Transverse colon (tissue), 4 donors: ENCODE results near the gene FASN. TPM values are rescaled to one million over a fixed set of nuclear protein-coding genes. Genes with fewer than 3 reads are reported as not detected.

Experiments
- DNase-seq: peaks from one replicate; pipeline ENCODE4 v3.0.0-alpha.2; 2019
- H3K27ac ChIP-seq, 4 donors: fragments of 200-600 bp; sonication (generic); 2 replicates each; pipeline ENCODE4 v1.5.1; 2016 to 2018; ENCODE audit warnings: inconsistent platforms in 4 of 4
- H3K27me3 ChIP-seq: fragments of 200-600 bp; sonication (generic); 2 replicates; pipeline ENCODE4 v1.5.1; 2017; ENCODE audit warnings: inconsistent platforms
- H3K36me3 ChIP-seq, 4 donors: fragments of 200-600 bp; sonication (generic); 2 replicates each; pipeline ENCODE4 v1.5.1; 2017 to 2019; ENCODE audit warnings: inconsistent platforms in 4 of 4
- H3K4me1 ChIP-seq, 4 donors: fragments of 200-600 bp; sonication (generic); 2 replicates each; pipeline ENCODE4 v1.5.1; 2017 to 2020; ENCODE audit warnings: inconsistent platforms in 4 of 4
- H3K4me3 ChIP-seq, 4 donors: fragments of 200-600 bp; sonication (generic); 1 replicate in 1 of 4; 2 replicates in 3 of 4; pipeline versions ENCODE4 v1.5.1 to v1.6.1; 2017 to 2019; ENCODE audit warnings: inconsistent platforms in 4 of 4
- H3K9me3 ChIP-seq, 2 donors: fragments of 200-600 bp; sonication (generic); 2 replicates each; pipeline ENCODE4 v1.5.1; 2017 to 2019; ENCODE audit warnings: inconsistent platforms in 2 of 2
- EP300 ChIP-seq: sonication (generic); formaldehyde crosslinking; IDR thresholded peaks from one replicate; pipeline ENCODE4 v1.6.1; 2017; ENCODE audit warnings: antibody characterized with exemption, low read depth
- POLR2A ChIP-seq: fragments of 450-650 bp; IDR thresholded peaks from one replicate; pipeline ENCODE4 v1.6.1; 2016; ENCODE audit warnings: antibody characterized with exemption, mild to moderate bottlenecking, moderate library complexity
- POLR2AphosphoS5 ChIP-seq, 3 donors: sonication (generic); formaldehyde crosslinking; IDR thresholded peaks; one replicate each; pipeline ENCODE4 v1.6.1; 2016; ENCODE audit warnings: antibody characterized with exemption in 3 of 3
- WGBS, 2 donors: methylation state at CpG; one replicate each; pipeline ENCODE4 v1.1.5; 2018; ENCODE audit warnings: low coverage in 1 of 2; 5-methylcytosine and 5-hydroxymethylcytosine counted together
- in situ Hi-C, 4 donors: fragments of 200-750 bp; cut with MboI; loops; one replicate each; pipeline versions ENCODE4 v1.15.0 to v1.15.1; 2017; ENCODE audit warnings: low sequenced_read_pairs in 3 of 4, low pct_ligation_motif_present in 1 of 4, low pct_unique_long_range_greater_than_20kb in 1 of 4
- intact Hi-C: fragments of 100-400 bp; cut with DNase I; formaldehyde crosslinking; loops from one replicate; pipeline ENCODE4 v1.15.1; 2023; ENCODE audit warnings: low total_unique reads
- total RNA-seq, 4 donors: library from RNA; depleted of rRNA; stranded (reverse); fragments of >200 nt; gene quantifications; one replicate each; pipeline ENCODE4 v1.1.0, GENCODE V29; 2016
- TF ChIP-seq, protein P1 (sequence below), 5 experiments: fragments of 200-600 bp in 3 of 5; fragments of 450-650 bp in 2 of 5; sonication (generic) in 3 of 5; IDR thresholded peaks; 1 replicate in 2 of 5; 2 replicates in 3 of 5; pipeline ENCODE4 v1.5.1; 2016 to 2017; ENCODE audit warnings: antibody characterized with exemption in 5 of 5, inconsistent platforms in 3 of 5, mild to moderate bottlenecking in 2 of 5, moderate library complexity in 1 of 5

Gene FASN
- total RNA-seq, 4 donors from 2014 or later, result 25.1 to 185 (median 99.4) TPM

DNA sequence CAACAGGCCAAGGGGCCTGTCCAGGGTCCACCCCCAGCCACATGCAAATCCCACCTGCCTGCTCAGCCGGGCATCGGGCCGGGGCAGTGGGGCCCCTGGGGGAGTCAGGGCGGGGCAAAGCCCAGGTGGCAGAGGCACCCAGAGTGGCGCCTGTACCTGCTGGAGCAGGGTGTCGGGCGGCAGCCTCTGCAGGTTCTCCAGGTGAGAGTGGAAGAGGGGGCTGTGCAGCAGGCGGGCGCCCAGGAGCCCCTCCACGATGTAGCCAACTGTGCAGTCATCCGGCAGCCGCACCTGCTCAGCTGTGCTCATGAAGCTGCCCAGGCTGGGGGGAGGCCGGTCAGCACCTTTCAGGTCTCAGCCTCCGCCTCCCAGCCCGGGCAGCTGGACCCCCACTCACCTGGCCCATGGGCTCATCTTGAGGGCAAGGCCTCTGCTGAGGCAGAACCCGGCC lies 48.5 kb downstream of the FASN start:
- WGBS, 2 donors, result 81% methylated on average over 11 of the region's 16 CpGs; no CpG with 5 or more reads in 1 of the 2 donors
- Histone ChIP-seq H3K27me3 (no peaks in the 10 kb centered on the region), H3K4me3 (no peak overlapping the region), H3K4me1 (peaks cover 12 to 28% (median 27%) of the 10 kb centered on the region in 4 donors), H3K9me3 (no peaks in the 10 kb centered on the region), H3K36me3 (no peaks in the 10 kb centered on the region), H3K27ac (no peak overlapping the region)
- intact Hi-C loops, result no loop called here
- TF ChIP-seq POLR2A (no peak), EP300 (no peak), POLR2AphosphoS5 (IDR thresholded peaks at IDR 0.05) (no peak)
- TF ChIP-seq, protein P1, sequence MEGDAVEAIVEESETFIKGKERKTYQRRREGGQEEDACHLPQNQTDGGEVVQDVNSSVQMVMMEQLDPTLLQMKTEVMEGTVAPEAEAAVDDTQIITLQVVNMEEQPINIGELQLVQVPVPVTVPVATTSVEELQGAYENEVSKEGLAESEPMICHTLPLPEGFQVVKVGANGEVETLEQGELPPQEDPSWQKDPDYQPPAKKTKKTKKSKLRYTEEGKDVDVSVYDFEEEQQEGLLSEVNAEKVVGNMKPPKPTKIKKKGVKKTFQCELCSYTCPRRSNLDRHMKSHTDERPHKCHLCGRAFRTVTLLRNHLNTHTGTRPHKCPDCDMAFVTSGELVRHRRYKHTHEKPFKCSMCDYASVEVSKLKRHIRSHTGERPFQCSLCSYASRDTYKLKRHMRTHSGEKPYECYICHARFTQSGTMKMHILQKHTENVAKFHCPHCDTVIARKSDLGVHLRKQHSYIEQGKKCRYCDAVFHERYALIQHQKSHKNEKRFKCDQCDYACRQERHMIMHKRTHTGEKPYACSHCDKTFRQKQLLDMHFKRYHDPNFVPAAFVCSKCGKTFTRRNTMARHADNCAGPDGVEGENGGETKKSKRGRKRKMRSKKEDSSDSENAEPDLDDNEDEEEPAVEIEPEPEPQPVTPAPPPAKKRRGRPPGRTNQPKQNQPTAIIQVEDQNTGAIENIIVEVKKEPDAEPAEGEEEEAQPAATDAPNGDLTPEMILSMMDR (IDR thresholded peaks at IDR 0.05), result no peak
- in situ Hi-C loops, result loop anchor here in 2 of 4 donors (25.0 kb wide), 1 partner anchor 113 kb away; no protein-coding TSS in a partner anchor
- no peak for DNase-seq

DNA sequence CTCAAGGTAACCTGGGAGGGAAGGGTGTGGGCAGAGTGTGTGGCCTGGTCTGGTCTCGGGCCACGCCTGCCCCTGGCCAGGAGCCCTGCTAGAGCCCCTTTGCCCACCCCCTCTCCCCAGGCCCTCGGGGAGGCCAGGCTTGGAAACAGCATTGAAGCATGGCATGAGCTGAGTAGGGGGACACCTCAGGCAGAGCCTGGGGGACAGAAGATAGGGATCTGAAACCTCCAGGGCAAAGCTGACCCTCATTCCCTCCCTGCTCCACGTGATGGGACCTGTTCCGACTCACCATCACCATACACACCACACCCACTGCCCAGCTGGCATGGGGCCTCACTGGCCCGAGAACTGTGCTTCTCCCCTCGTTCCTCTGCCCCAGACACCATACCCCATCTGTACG lies 48.9 kb downstream of the FASN start:
- DNase-seq, result no peak
- Histone ChIP-seq H3K27ac (no peak overlapping the region), H3K9me3 (no peaks in the 10 kb centered on the region), H3K36me3 (no peaks in the 10 kb centered on the region), H3K27me3 (no peaks in the 10 kb centered on the region), H3K4me1 (peaks cover 12 to 28% (median 27%) of the 10 kb centered on the region in 4 donors), H3K4me3 (no peak overlapping the region)
- TF ChIP-seq POLR2A (no peak), POLR2AphosphoS5 (IDR thresholded peaks at IDR 0.05) (no peak)
- 62 to 85% methylated on average over 3 to 8 of the region's 8 CpGs for WGBS, 2 donors
- intact Hi-C loops (no loop called here), in situ Hi-C loops (loop anchor here in 2 of 4 donors (25.0 kb wide), 1 partner anchor 113 kb away; no protein-coding TSS in a partner anchor)

DNA sequence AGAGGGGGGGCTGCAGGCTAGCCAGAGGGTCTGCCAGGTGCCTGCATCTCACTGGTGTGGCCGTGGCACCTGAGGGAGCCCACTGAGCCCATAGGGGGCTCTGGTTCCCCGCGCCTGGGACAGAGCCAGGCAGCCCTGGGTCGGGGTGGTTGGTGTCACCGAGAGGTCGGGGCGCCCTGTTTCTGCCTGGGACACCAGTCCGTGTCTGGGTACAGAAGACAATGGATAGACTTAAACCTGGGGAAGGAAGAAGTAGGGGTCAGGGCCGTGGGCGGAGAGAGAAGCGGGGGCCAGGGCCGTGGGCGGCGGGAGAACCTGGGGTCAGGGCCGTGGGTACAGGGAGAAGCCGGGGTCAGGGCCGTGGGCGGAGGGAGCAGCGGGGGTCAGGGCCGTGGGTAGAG lies 49.5 kb downstream of the FASN start:
- Histone ChIP-seq H3K4me1 (peaks cover 12 to 28% (median 26%) of the 10 kb centered on the region in 4 donors), H3K27me3 (no peaks in the 10 kb centered on the region), H3K4me3 (no peak overlapping the region), H3K9me3 (no peaks in the 10 kb centered on the region), H3K36me3 (no peaks in the 10 kb centered on the region), H3K27ac (no peak overlapping the region)
- WGBS, 2 donors, result 88 to 94% methylated on average over 14 to 20 of the region's 20 CpGs
- no peak for DNase-seq
- intact Hi-C loops (no loop called here), in situ Hi-C loops (loop anchor here in 2 of 4 donors (25.0 kb wide), 1 partner anchor 114 kb away; no protein-coding TSS in a partner anchor)
- no peak for TF ChIP-seq POLR2A
- TF ChIP-seq, protein P1 (IDR thresholded peaks at IDR 0.05), result no peak
- TF ChIP-seq POLR2AphosphoS5 (IDR thresholded peaks at IDR 0.05), result no peak
- no peak for TF ChIP-seq EP300

DNA sequence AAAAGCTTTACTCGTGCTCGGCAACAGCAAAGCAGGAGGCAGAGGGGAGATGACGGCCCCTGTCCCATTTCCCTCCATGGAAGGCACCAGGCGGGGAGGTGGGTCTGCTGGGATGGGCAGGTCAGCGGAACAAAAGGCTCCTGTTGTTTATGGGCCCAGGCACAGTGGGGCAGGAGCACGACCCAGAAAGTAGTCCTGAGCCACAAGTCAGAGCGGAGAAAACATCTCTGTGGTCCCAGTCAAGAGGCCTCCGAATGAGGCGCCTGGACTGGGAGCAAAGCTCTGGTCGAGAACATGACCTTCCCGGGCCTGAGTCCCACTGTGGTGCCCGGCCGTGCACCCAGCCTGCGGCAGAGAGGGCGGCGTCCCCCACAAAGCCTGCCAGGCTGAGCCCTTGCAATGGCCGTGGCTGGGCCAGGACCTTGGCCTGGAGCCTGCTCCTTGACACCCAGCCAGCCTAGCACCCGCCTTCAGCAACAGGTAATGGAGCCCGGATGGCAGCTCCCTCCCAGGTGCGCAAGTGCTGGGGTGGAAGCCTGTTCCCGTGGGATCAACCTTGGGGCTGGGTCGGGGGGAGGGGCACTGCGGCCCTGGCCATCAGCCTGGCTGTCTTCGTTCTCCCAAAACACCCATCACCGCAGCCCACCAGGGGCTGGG lies 50.0 kb downstream of the FASN start:
- Histone ChIP-seq H3K36me3 (no peaks in the 10 kb centered on the region), H3K4me1 (peaks cover 12 to 23% (median 21%) of the 10 kb centered on the region in 4 donors), H3K27me3 (no peaks in the 10 kb centered on the region), H3K27ac (no peak overlapping the region), H3K4me3 (no peak overlapping the region), H3K9me3 (no peaks in the 10 kb centered on the region)
- 92% methylated on average over 24 of the region's 25 CpGs; no CpG with 5 or more reads in 1 of the 2 donors for WGBS, 2 donors
- intact Hi-C loops (no loop called here), in situ Hi-C loops (loop anchor here in 2 of 4 donors (25.0 kb wide), 1 partner anchor 114 kb away; no protein-coding TSS in a partner anchor)
- TF ChIP-seq POLR2A (no peak), POLR2AphosphoS5 (IDR thresholded peaks at IDR 0.05) (no peak), EP300 (no peak)
- TF ChIP-seq, protein P1 (IDR thresholded peaks at IDR 0.05), result no peak
- DNase-seq, result no peak
